Mesendoderm (in vitro differentiated cells): Measurements from ENCODE around the gene PLCB1.

Source experiments
- DNase-seq: peaks from one replicate; pipeline ENCODE4 v3.0.0; 2013
- H2AK5ac ChIP-seq: 2 replicates; pipeline ENCODE4 v1.6.1; 2013; ENCODE audit warnings: low read length, inconsistent platforms
- H2BK120ac ChIP-seq: 2 replicates; pipeline ENCODE4 v1.6.1; 2013; ENCODE audit warnings: low read depth, mild to moderate bottlenecking, low read length, moderate library complexity, mixed read lengths
- H2BK15ac ChIP-seq: replicated peaks from 2 replicates; pipeline ENCODE4 v1.6.1; 2013; ENCODE audit warnings: low read depth, mild to moderate bottlenecking, moderate library complexity
- H2BK5ac ChIP-seq: 2 replicates; pipeline ENCODE4 v1.6.1; 2013; ENCODE audit warnings: low read length, inconsistent platforms
- H3K18ac ChIP-seq: 2 replicates; pipeline ENCODE4 v1.6.1; 2013; ENCODE audit warnings: mild to moderate bottlenecking, low read length, mixed read lengths
- H3K23ac ChIP-seq: one replicate; pipeline ENCODE4 v1.6.1; 2013; ENCODE audit warnings: low read length
- H3K27ac ChIP-seq: 2 replicates; pipeline ENCODE4 v1.5.1; 2013; ENCODE audit warnings: low read depth, mild to moderate bottlenecking, inconsistent platforms, low read length, moderate library complexity
- H3K27me3 ChIP-seq: 2 replicates; pipeline ENCODE4 v1.6.1; 2013; ENCODE audit warnings: low read length, control low read depth, mild to moderate bottlenecking, inconsistent platforms; ENCODE audit not compliant: insufficient read depth, poor library complexity
- H3K36me3 ChIP-seq: 2 replicates; pipeline ENCODE4 v1.6.1; 2013; ENCODE audit warnings: low read length, inconsistent platforms; ENCODE audit not compliant: control insufficient read depth, insufficient read depth
- H3K4ac ChIP-seq: one replicate; pipeline ENCODE4 v1.6.1; 2013; ENCODE audit warnings: low read depth, mild to moderate bottlenecking, low read length, moderate library complexity
- H3K4me1 ChIP-seq: 2 replicates; pipeline ENCODE4 v1.6.1; 2013; ENCODE audit warnings: low read depth, low read length, inconsistent platforms; ENCODE audit not compliant: control insufficient read depth
- H3K4me2 ChIP-seq: 2 replicates; pipeline ENCODE4 v1.6.1; 2013; ENCODE audit warnings: low read length
- H3K4me3 ChIP-seq: 2 replicates; pipeline ENCODE4 v1.5.1; 2013; ENCODE audit warnings: mild to moderate bottlenecking, low read length
- H3K56ac ChIP-seq: one replicate; pipeline ENCODE4 v1.6.1; 2013; ENCODE audit warnings: low read length
- H3K79me1 ChIP-seq: 2 replicates; pipeline ENCODE4 v1.6.1; 2013; ENCODE audit warnings: low read length, inconsistent platforms
- H3K79me2 ChIP-seq: 2 replicates; pipeline ENCODE4 v1.6.1; 2013; ENCODE audit warnings: mild to moderate bottlenecking, low read length; ENCODE audit not compliant: control insufficient read depth, insufficient read depth
- H3K9ac ChIP-seq: 2 replicates; pipeline ENCODE4 v1.6.1; 2013; ENCODE audit warnings: low read length, inconsistent platforms
- H4K5ac ChIP-seq: one replicate; pipeline ENCODE4 v1.6.1; 2013; ENCODE audit warnings: low read length
- H4K8ac ChIP-seq: one replicate; pipeline ENCODE4 v1.6.1; 2013; ENCODE audit warnings: low read depth, mild to moderate bottlenecking, control low read depth, low read length, moderate library complexity
- WGBS: extraction: QIAGEN DNeasy Blood & Tissue Kit; methylation state at CpG from one replicate; pipeline ENCODE4 v1.1.7; 2013; ENCODE audit warnings: low lambda C conversion rate, missing lambda C conversion rate; ENCODE audit not compliant: insufficient coverage; ENCODE audit errors: extremely low coverage; 5-methylcytosine and 5-hydroxymethylcytosine counted together

The PLCB1 gene

DNA sequence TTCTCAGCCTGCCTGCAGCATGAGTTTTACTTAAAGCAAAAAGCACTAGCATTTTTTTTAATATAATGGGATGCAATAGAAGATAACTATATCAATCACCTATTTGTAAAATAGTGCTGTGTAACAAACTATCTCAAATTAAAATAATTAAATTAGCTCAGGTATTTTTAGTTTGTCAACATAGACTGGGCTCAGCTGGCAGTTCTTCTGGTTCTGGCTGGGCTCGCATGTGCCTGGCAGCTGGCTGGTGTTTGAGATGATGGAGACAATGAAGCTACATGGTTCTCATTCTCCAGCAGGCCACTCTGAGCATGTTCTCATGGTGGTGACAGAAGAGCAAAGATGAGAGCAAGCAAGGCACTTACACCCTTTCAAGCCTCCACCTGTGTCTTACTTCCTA is 181.0 kb downstream of the PLCB1 start:
- no peak overlapping the region for H2AK5ac ChIP-seq
- peaks cover 4% of the 10 kb centered on the region for H3K4me1 ChIP-seq
- DNase-seq: no peak
- no peak overlapping the region for H3K56ac ChIP-seq
- H4K8ac ChIP-seq: no peak overlapping the region
- H4K5ac ChIP-seq: no peak overlapping the region
- no peaks in the 10 kb centered on the region for H3K79me2 ChIP-seq
- no peaks in the 10 kb centered on the region for H3K27me3 ChIP-seq
- H3K23ac ChIP-seq: no peak overlapping the region
- H3K4ac ChIP-seq: no peak overlapping the region
- H2BK15ac ChIP-seq: no peak overlapping the region
- H3K9ac ChIP-seq: no peak overlapping the region
- no peaks in the 10 kb centered on the region for H3K79me1 ChIP-seq
- no peak overlapping the region for H3K18ac ChIP-seq
- H3K4me2 ChIP-seq: no peak overlapping the region
- WGBS: no CpG with 5 or more reads among the region's 1 CpG
- no peak overlapping the region for H2BK120ac ChIP-seq
- no peak overlapping the region for H3K4me3 ChIP-seq
- H3K27ac ChIP-seq: no peak overlapping the region
- H2BK5ac ChIP-seq: no peak overlapping the region
- H3K36me3 ChIP-seq: no peaks in the 10 kb centered on the region

GRCh38 chr20:8315639-8316573 is 183.8 kb downstream of the PLCB1 start:
- DNase-seq: no peak
- WGBS: no CpG with 5 or more reads among the region's 10 CpGs
- no peak overlapping the region for H3K4ac ChIP-seq
- H2BK120ac ChIP-seq: no peak overlapping the region
- H3K9ac ChIP-seq: no peak overlapping the region
- H3K23ac ChIP-seq: no peak overlapping the region
- H3K27me3 ChIP-seq: no peaks in the 10 kb centered on the region
- no peak overlapping the region for H3K4me2 ChIP-seq
- H2BK15ac ChIP-seq: no peak overlapping the region
- H3K4me1 ChIP-seq: no peaks in the 10 kb centered on the region
- no peak overlapping the region for H2AK5ac ChIP-seq
- H4K8ac ChIP-seq: no peak overlapping the region
- H3K79me2 ChIP-seq: no peaks in the 10 kb centered on the region
- H2BK5ac ChIP-seq: no peak overlapping the region
- no peak overlapping the region for H3K56ac ChIP-seq
- H3K36me3 ChIP-seq: no peaks in the 10 kb centered on the region
- no peak overlapping the region for H3K4me3 ChIP-seq
- no peak overlapping the region for H3K27ac ChIP-seq
- no peak overlapping the region for H4K5ac ChIP-seq
- no peak overlapping the region for H3K18ac ChIP-seq
- H3K79me1 ChIP-seq: no peaks in the 10 kb centered on the region

- no peak overlapping the region for H3K27ac ChIP-seq
- no peak overlapping the region for H3K23ac ChIP-seq
- no peak overlapping the region for H3K4me3 ChIP-seq
- H4K8ac ChIP-seq: no peak overlapping the region
- DNase-seq: no peak
- no peaks in the 10 kb centered on the region for H3K36me3 ChIP-seq
- no peaks in the 10 kb centered on the region for H3K27me3 ChIP-seq
- H2BK15ac ChIP-seq: no peak overlapping the region
- H4K5ac ChIP-seq: no peak overlapping the region
- no peaks in the 10 kb centered on the region for H3K79me2 ChIP-seq
- no peak overlapping the region for H3K18ac ChIP-seq
- no peak overlapping the region for H2BK5ac ChIP-seq
- H2BK120ac ChIP-seq: no peak overlapping the region
- H2AK5ac ChIP-seq: no peak overlapping the region
- no peak overlapping the region for H3K4me2 ChIP-seq
- no peaks in the 10 kb centered on the region for H3K4me1 ChIP-seq
- no peaks in the 10 kb centered on the region for H3K79me1 ChIP-seq
- H3K9ac ChIP-seq: no peak overlapping the region
- WGBS: no CpG with 5 or more reads among the region's 1 CpG
- H3K4ac ChIP-seq: no peak overlapping the region
- no peak overlapping the region for H3K56ac ChIP-seq
Observed at GRCh38 chr20:8317448-8317847, 185.4 kb downstream of the PLCB1 start.

DNA sequence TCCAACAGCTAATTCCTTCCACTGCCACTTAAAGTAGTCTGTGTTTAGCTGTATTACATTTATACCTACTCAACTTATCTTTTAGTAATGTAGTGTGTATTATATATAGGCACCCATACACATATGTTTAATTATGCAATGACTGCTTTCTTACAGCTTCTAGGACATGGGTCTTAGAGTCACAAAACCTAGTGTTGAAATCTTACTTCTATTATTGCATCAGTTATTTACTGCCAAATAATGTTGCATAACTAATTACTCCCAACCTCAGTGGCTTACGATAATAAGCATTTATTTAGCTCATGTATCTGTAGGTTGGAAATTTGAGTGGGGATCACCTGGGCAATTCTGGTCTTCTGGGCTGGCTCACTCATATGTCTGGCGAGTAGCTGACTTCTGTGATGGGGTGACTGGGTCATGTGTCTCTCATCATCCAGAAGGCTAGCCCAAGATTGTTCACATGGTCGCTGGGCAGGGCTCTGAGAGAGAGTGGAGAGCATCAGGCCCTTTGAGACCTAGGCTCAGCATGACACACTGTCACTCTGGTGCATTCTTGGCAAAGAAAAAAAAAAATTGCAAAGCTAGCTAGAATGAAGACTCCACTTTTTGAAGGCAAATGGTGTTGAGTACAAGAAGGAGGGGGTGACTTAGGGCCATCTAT is 187.0 kb downstream of the PLCB1 start:
- no peaks in the 10 kb centered on the region for H3K36me3 ChIP-seq

GRCh38 chr20:8320306-8320705 is 188.2 kb downstream of the PLCB1 start:
- H3K36me3 ChIP-seq: no peaks in the 10 kb centered on the region
- H2BK5ac ChIP-seq: no peak overlapping the region
- no peak overlapping the region for H2AK5ac ChIP-seq
- WGBS: no CpG with 5 or more reads among the region's 1 CpG
- no peak overlapping the region for H3K4me2 ChIP-seq
- no peak overlapping the region for H3K56ac ChIP-seq
- no peak overlapping the region for H3K4me3 ChIP-seq
- no peak for DNase-seq
- no peak overlapping the region for H3K18ac ChIP-seq
- no peak overlapping the region for H4K5ac ChIP-seq
- no peaks in the 10 kb centered on the region for H3K27me3 ChIP-seq
- no peak overlapping the region for H2BK15ac ChIP-seq
- H3K9ac ChIP-seq: no peak overlapping the region
- H3K4me1 ChIP-seq: no peaks in the 10 kb centered on the region
- no peak overlapping the region for H4K8ac ChIP-seq
- H3K23ac ChIP-seq: no peak overlapping the region
- H3K79me1 ChIP-seq: no peaks in the 10 kb centered on the region
- H3K27ac ChIP-seq: no peak overlapping the region
- no peak overlapping the region for H2BK120ac ChIP-seq
- H3K79me2 ChIP-seq: no peaks in the 10 kb centered on the region
- no peak overlapping the region for H3K4ac ChIP-seq

More for the DNA sequence above, 187.0 kb downstream of the PLCB1 start:
- Histone ChIP-seq H3K79me1 (no peaks in the 10 kb centered on the region), H3K23ac (no peak overlapping the region), H2BK15ac (no peak overlapping the region), H3K4me3 (no peak overlapping the region), H3K27me3 (no peaks in the 10 kb centered on the region), H2BK5ac (no peak overlapping the region), H4K5ac (no peak overlapping the region), H3K27ac (no peak overlapping the region), H3K9ac (no peak overlapping the region), H2BK120ac (no peak overlapping the region), H3K4ac (no peak overlapping the region), H2AK5ac (no peak overlapping the region), H4K8ac (no peak overlapping the region), H3K56ac (no peak overlapping the region), H3K18ac (no peak overlapping the region), H3K4me2 (no peak overlapping the region), H3K4me1 (no peaks in the 10 kb centered on the region), H3K79me2 (no peaks in the 10 kb centered on the region)
- no peak for DNase-seq
- no CpG with 5 or more reads among the region's 3 CpGs for WGBS
